ENCODE results near the gene ABCA7.

Gene ABCA7

DNA sequence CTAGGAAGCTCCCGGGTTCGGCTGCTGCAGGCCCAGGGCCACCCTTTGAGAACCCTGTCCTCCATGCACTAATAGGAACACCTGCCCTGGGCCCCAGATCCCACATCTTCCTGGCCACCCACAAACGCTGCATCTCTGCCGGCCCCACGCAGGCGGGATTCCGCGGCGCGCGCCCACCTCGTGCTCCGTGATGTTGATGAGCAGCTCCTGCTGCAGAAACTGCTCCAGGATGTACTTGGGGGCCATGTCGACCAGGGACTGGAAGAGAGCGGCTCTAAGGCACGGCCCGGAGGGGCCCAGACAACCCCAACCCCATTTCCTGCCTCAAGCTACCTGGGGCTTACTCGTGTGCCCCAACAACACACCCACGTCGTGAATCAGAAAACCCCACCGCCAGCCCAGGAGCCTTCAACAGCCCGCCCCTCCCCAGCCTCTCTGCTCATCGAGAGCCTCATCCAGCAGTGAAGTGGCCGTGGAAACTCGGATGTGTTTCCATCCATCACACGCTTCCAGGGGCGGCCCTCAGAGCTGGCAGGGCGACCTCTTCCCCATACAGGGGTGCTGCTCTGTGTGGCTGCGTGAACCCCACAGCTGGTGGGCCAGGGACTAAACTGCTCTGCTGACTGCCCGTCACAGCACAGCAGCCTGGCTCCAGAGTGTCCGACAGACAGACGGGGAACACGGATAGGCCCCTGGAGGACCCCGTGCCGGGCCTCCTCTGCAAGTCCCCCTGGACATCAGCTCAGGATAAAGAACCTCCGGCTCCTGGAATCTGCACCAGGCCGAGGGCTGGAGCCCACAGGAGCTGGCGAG lies 51.0 kb downstream of the ABCA7 start:
- DNase-seq, result no peak

GRCh38 chr19:1091544-1092175 lies 51.8 kb downstream of the ABCA7 start:
- DNase-seq, result no peak

DNA sequence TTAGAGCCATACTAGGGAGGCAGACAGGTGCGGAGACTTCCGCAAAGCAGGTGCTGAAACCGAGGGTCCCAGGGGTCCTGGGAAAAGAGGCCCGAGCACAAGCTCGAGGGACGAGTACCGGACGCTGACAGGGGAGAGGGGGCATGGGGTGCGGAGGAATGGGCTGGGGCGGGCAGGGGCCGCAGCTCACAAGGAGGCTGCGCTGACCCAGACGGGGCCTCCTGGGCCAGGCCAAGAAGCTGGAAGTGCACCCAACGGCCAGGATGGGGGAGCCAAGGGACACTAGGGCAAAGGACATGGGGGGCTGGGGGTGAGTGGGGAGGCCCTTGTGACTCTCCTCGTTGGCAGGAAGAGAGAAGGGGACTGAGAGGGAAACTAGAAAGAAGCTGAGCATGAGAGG lies 53.4 kb downstream of the ABCA7 start:
- DNase-seq, result no peak

DNA sequence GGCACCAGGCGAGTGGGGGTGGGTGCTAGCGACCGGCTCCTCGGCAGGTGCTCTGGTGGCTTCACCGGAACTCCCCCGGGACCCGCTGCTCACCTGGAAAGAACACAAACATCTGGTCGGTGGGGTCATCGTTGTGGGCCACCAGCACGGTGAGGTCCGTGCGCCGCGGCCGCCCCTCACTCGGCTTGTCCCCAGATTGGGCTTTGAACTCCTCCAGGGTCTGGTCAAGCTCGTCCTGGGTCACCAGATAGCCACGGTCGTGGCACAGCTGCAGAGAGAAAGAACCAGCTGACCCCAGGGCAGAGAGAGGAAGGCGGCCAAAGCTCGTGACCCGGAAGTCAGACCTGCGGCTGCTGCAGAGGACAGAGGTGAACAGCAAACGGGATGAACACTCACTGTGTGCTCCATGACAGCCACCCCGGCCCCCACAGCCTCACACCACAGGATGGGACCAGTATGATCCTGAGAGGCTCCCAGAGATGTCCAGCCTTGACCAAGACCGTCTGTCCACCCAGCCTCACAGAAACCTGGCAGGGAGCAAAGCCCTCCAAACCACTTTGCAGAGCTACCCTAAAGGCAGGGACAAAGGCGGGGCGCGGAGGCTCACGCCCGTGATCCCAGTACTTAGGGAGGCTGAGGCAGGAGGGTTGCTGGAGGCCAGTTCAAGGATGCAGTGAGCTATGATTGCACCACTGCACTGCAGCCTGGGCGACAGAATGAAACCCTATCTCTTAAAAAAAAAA lies 54.1 kb downstream of the ABCA7 start:
- no peak for DNase-seq

- DNase-seq, result no peak
Measured at GRCh38 chr19:1094655-1094977, 54.7 kb downstream of the ABCA7 start.

DNA sequence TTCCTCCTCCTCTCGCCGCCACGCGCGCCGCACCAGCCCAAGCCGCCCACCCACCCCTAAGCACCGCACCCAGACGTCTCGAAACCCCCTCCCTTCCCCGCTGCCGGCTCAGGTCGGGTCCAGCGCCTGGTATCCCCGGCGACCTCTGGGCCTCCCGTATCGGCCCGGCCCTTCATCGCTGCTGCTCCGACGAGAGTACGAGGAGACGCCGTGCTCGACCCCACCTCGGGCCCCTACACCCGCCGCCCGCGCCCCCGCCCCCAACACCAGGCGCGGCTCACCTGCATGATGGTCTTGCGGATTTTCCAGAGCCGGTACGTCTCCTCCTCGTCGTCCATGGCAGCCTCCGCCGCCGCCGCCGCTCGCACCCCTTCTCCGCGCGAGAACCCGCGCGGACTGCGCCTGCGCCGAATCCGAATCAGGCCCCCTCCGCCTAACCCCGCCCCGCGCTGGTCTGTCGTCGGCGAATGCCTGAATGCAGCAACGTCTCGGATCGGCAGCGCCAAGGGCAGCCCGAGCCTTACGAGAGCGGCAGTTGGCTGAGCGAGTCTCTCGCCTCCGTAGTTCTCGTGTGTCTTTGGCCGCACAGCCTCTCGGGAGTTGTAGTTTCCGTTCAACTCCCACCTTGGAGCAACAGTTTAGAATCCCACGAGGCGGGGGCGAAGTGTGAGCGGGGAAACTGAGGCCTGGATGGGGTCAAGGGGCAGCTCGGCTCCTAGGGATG lies 55.2 kb downstream of the ABCA7 start, which contains the start of gene POLR2E:
TSS of gene POLR2E (minus strand) at position 398 of the 724 bp plus-strand sequence. CDS start at position 338, 60 bp downstream.
- peak; percentile 98 for DNase-seq

DNA sequence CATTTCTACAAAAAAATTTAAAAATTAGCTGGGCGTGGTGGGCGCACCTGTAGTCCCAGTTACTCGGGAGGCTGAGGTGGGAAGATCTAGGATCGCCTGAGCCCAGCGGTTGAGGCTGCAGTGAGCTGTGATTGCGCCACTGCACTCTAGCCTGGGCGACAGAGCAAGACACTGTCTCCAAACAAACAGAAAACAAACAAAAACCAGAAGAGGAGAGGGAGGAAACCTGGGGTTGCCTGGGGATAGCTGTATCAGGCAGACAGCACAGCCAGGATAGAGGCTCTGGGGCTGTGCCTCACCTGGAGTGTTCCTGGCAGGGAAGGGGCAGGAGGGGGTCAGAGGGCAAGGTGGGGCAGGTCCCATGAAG lies 57.9 kb downstream of the ABCA7 start:
- no peak for DNase-seq

GRCh38 chr19:1098177-1099051 lies 58.5 kb downstream of the ABCA7 start:
- DNase-seq, result no peak

GRCh38 chr19:1101337-1101698 lies 61.4 kb downstream of the ABCA7 start:
- DNase-seq, result no peak

DNA sequence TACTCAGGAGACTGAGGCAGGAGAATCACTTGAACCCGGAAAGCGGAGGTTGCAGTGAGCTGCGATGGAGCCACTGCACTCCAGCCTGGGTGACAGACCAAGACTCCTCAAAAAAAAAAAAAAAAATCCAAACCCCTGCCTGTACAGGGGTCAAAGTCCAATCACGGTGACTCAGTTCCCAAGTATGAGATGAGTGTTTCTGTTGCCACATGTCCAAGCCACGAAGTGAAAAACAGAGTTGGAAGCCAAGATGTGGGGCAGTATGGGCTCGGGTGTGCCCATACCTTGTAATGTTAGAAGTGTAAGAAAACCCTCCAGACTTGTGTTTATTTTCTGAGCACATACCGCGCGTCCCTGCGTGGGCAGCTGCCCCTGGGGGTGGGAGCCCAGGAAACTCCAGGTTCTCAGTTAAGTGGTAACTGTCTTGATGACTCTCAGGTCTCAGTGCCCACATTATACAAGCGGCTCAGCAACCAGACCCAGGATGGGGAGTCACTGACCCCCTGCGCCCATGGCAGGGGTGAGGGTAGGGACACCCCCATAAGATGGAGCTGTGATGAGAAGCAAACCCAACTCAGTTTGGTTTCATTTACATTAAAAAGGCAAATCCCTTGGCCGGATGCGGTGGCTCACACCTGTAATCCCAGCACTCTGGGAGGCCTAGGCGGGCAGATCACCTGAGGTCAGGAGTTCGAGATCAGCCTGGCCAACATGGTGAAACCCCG lies 62.7 kb downstream of the ABCA7 start:
- peak; percentile 52 for DNase-seq

DNA sequence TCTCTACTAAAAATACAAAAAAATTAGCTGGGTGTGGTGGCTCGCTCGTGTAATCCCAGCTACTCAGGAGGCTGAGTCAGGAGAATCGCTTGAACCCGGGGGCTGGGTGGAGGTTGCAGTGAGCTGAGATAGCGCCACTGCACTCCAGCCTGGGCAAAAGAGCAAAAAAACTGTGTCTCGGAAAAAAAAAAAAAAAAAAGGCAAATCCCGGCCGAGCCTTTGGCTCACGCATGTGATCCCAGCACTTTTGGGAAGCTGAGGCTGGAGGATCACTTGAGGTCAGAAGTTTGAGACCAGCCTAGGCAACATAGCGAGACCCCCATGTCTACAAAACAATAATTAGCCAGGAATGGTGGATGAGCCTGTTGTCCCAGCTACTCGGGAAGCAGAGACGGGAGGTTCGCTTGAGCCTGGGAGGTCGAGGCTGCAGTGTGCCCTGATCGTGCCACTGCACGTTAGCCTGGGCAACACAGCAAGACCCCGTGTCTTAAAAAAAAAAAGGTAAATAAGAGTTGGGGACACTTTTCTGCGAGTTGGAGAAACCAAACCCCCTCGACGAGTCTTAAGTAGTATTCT lies 63.3 kb downstream of the ABCA7 start:
- no peak for DNase-seq

DNA sequence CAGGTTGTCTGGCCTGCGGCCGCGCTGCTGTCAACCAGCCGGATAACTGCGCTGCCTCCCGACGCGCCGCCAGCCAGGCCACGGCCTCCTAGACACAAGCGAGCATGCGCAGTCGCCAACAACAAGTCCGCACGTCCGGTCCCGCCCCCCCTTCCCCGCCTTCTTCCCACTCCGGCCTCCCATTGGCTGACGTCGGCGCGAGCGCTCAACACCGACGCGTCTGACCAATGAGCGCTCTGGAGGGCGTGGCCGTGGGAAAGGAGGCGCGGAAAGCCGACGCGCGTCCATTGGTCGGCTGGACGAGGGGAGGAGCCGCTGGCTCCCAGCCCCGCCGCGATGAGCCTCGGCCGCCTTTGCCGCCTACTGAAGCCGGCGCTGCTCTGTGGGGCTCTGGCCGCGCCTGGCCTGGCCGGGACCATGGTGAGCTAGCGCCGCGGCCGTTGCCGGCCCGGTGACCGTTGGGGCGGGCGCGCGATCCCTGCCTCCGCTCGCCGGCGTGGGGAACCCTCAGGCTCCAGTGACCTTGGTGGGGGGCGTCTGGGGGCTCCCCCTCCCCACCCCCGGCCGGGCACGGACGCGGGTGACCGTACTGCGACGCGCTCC lies 63.9 kb downstream of the ABCA7 start, which contains the start of gene GPX4:
TSS of gene GPX4 (plus strand) at position 287 of the 603 bp plus-strand sequence. CDS start at position 337, 50 bp downstream.
- peak; percentile 99 for DNase-seq

DNA sequence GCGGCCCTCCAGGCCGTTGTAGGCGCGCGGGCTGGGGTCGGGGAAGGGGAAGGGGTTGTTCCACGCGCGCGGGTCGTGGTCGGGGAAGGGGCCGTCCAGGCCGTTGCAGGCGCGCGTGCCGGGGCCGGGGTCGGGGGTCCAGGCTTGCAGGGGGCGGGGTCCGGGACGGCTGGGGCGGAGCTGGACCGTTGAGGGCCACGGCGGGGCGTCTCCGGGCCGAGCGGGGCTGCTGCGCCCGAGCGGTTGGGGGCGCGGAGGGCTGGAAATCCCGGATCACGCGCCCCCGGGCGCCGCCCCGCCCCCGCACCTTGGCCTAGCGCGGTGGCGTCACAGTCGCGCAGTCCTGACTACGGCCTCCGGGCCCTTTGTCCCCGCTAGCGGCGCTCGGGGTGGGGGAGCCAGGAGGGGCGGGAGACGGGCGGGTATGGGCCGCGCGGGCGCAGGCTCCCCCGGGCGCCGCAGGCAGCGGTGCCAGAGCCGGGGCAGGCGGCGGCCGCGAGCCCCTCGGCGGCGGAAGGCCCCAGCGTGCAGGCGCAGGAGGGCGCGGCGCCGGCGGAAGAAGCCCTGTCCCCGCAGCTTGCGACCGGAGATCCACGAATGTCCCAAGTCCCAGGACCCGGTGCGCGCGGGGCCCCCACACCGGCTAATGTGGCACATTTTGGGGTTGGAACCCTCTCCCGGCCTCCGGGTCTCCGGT lies 64.6 kb downstream of the ABCA7 start:
- peak; percentile 82 for DNase-seq

DNA sequence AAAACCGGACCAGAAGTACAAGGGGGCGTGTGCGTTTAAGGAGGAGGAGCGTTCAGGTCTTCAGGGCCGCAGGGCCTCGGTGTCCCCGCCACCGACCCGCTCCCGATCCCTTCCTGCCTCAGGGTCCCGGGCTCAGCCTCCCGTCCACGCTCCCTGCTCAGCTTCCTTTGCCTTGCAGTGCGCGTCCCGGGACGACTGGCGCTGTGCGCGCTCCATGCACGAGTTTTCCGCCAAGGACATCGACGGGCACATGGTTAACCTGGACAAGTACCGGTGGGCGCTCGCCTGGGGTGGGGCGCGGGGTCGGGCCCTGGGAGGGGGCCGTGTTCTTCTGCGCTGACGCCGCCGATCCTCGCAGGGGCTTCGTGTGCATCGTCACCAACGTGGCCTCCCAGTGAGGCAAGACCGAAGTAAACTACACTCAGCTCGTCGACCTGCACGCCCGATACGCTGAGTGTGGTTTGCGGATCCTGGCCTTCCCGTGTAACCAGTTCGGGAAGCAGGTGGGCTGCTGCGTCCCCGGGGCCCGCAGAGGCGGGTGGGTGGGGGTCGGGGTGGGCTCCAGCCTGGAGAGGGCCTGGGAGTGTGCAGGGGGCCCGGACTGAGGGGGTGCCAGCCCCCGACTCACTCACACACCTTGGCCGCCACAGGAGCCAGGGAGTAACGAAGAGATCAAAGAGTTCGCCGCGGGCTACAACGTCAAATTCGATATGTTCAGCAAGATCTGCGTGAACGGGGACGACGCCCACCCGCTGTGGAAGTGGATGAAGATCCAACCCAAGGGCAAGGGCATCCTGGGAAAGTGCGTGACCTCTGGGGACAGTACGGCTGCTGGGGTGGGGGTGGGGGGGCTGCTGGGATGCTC lies 65.3 kb downstream of the ABCA7 start:
- DNase-seq, result no peak

DNA sequence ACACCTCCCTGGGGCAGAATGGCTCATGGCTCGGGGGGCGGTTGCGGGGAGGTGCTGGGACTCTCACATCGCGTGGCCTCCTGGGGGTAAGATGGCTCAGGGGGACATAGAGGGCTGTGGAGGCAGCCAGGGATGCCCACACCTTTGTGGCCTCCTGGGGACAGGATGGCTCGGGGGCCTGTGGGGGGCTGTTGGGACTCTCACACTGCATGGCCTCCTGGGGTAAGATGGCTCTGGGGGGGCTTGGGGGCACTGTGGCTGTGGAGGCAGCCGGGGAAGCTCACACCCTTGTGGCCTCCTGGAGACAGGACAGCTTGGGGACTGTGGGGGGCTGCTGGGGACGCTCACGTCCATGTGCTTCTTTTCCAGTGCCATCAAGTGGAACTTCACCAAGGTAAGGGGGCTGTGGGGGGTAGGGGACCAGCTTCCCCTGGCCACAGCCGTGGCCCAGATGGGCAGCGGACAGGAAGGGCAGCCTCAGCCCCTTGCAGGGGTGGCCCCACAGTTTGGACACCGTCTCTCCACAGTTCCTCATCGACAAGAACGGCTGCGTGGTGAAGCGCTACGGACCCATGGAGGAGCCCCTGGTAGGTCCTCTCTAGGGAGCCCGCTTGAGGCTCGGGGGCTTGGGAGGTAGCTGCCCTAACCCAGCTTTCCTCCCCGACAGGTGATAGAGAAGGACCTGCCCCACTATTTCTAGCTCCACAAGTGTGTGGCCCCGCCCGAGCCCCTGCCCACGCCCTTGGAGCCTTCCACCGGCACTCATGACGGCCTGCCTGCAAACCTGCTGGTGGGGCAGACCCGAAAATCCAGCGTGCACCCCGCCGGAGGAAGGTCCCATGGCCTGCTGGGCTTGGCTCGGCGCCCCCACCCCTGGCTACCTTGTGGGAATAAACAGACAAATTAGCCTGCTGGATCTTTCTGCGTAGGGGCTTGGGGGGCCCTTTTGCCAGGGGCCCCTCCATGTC lies 66.2 kb downstream of the ABCA7 start:
- no peak for DNase-seq

DNA sequence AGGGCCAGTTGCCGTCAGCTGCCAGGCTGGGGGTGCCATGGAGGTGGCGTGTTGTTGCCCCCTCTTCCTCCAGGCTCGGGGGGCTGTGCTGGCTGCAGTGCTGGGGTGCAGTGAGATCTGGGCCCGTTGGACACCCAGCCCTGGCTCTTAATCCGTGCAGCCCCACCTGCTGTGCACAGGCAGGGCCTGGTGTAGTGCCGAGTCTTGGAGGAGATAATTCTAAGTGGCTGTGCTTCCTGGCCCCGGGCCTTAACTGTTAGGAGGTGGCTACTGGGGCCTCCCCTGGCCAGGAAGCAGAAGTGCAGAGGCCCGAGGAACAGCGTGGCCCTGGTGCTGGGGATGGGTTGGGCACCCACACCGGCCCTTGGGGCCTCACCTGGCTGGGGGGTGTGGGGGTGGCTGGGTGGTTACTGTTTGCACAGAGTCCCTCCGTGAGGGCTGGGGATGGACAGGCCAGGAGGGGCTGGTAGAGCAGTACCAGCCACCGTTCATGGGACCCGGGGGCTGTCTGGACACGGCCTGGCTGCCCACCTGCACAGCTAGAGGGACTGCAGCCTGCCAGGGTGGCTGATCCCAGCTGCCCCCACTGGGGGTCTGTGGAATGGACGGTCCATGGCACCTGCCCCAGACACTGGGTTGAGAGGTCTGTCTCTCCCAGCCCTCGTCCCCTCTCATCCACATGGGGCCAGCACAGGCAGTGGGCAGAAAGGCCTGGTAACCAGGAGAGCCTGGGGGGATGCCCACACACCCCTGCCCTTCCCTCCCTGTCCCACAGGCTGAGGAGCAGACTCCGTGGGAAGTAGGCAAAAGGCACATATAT lies 67.1 kb downstream of the ABCA7 start:
- DNase-seq, result no peak

Data from CD4-positive, alpha-beta T cell treated with Interleukin-21 for 1 hour (primary cell).